ENCODE data around the gene CAMK2G. TPM values are rescaled to one million over a fixed set of nuclear protein-coding genes. Genes with fewer than 3 reads are reported as not detected.

Gene CAMK2G
- total and polyA plus RNA-seq, 4 donors = 6.8 to 18.3 (median 9.9) TPM

DNA sequence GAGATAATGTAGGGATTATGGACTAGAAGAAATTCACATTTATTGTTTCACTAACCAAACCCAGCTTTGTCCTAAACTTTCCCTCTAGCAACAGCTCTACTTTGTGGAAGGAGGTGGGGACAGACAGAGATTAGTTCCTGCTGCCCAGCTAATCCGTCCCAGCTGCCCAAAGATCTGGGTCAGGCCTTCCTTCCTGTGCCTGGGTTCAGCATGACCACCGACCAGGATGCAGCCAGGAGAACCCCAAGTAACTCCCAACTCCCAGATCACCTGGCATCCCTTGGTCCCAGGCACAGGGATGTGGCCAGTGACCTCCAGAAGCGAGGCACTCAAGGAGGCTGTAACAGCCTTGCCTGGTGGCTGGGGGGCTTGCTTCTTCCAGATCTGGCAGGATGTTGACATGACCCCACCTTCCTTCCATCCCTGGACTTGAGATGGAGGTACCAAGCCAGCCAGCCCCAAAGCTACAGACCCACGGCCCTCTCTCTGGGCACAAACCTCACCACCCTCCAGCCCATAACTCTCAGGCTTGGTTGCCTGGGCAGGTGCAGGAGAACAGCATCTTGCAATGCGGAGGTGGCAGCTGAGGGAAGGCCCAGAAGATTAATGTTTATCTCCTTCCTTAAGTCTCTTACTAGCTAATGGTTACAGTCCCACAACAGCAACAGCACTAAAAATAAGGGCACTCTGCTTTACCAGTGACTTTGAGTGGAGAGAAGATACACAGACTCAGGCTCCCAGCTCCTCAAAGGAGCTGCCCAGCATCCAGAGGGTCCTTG lies 11.1 kb downstream of the CAMK2G start:
- H3K4me3 ChIP-seq (ENCODE audit: low read depth in 1 of 3, low read length in 3 of 3) = no peak overlapping the region
- no peaks in the 10 kb centered on the region for H3K27me3 ChIP-seq (ENCODE audit: control insufficient read depth in 4 of 4, insufficient read depth in 4 of 4, low read length in 3 of 4)
- DNase-seq (ENCODE audit: low spot score) = no peak
- no peak overlapping the region for H3K27ac ChIP-seq (ENCODE audit: low read depth in 1 of 2, low read length in 2 of 2)
- H3K4me1 ChIP-seq (ENCODE audit: control insufficient read depth in 4 of 4, insufficient read depth in 4 of 4, low read length in 3 of 4) = peaks cover 3 to 9% (median 9%) of the 10 kb centered on the region in 4 donors
- no peaks in the 10 kb centered on the region for H3K9me3 ChIP-seq (ENCODE audit: control insufficient read depth in 4 of 4, low read length in 3 of 4)
- peaks cover 0 to 19% (median 6%) of the 10 kb centered on the region in 4 donors for H3K36me3 ChIP-seq (ENCODE audit: control insufficient read depth in 4 of 4, insufficient read depth in 3 of 4, low read depth in 1 of 4, low read length in 3 of 4)
- no peak overlapping the region for H3K9ac ChIP-seq (ENCODE audit: low read depth in 1 of 2, low read length in 2 of 2)
- TF ChIP-seq SP1 (IDR thresholded peaks at IDR 0.05) = no peak
- TF ChIP-seq GABPA (IDR thresholded peaks at IDR 0.05 in 1 of 2, conservative IDR thresholded peaks at IDR 0.05 in 1 of 2) = no peak
- 86% methylated on average over 5 of the region's 5 CpGs for WGBS

DNA sequence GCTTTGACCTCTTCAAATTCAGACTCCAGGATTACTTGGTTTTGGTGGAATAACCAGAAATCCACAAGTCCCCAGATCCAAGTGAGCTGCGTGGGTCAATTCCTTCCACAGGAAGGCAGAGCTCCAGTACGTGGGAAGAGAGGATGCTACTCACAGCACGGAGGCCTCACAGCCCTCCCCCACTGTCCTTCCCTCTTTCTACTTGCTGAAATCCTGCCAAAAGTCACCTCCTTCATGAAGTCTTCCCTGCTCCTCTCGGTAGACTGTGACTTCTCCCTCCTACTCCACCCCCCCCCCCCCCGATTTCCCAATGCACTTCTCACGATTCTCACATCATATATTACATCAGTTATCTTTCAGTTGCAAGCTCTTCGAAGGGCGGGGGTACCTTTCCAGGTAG lies 12.3 kb downstream of the CAMK2G start:
- no peaks in the 10 kb centered on the region for H3K27me3 ChIP-seq (ENCODE audit: control insufficient read depth in 4 of 4, insufficient read depth in 4 of 4, low read length in 3 of 4)
- no peaks in the 10 kb centered on the region for H3K9me3 ChIP-seq (ENCODE audit: control insufficient read depth in 4 of 4, low read length in 3 of 4)
- no peak overlapping the region for H3K27ac ChIP-seq (ENCODE audit: low read depth in 1 of 2, low read length in 2 of 2)
- peaks cover 0 to 19% (median 6%) of the 10 kb centered on the region in 4 donors for H3K36me3 ChIP-seq (ENCODE audit: control insufficient read depth in 4 of 4, insufficient read depth in 3 of 4, low read depth in 1 of 4, low read length in 3 of 4)
- H3K4me3 ChIP-seq (ENCODE audit: low read depth in 1 of 3, low read length in 3 of 3) = no peak overlapping the region
- DNase-seq (ENCODE audit: low spot score) = no peak
- WGBS = 76% methylated on average over 8 of the region's 8 CpGs
- TF ChIP-seq CTCF (IDR thresholded peaks at IDR 0.05; ENCODE audit: low read depth, low read length, missing input control) (no peak), GABPA (IDR thresholded peaks at IDR 0.05 in 1 of 2, conservative IDR thresholded peaks at IDR 0.05 in 1 of 2) (no peak), RAD21 (IDR thresholded peaks at IDR 0.05) (no peak), REST (IDR thresholded peaks at IDR 0.05) (no peak)
- H3K9ac ChIP-seq (ENCODE audit: low read depth in 1 of 2, low read length in 2 of 2) = no peak overlapping the region
- H3K4me1 ChIP-seq (ENCODE audit: control insufficient read depth in 4 of 4, insufficient read depth in 4 of 4, low read length in 3 of 4) = peaks cover 8 to 11% (median 9%) of the 10 kb centered on the region in 4 donors

GRCh38 chr10:73859784-73860491 lies 14.4 kb downstream of the CAMK2G start:
- Histone ChIP-seq H3K9me3 (ENCODE audit: control insufficient read depth in 4 of 4, low read length in 3 of 4) (no peaks in the 10 kb centered on the region), H3K4me1 (ENCODE audit: control insufficient read depth in 4 of 4, insufficient read depth in 4 of 4, low read length in 3 of 4) (peaks cover 2 to 8% (median 4%) of the 10 kb centered on the region in 4 donors), H3K27me3 (ENCODE audit: control insufficient read depth in 4 of 4, insufficient read depth in 4 of 4, low read length in 3 of 4) (no peaks in the 10 kb centered on the region), H3K4me3 (ENCODE audit: low read depth in 1 of 3, low read length in 3 of 3) (no peak overlapping the region), H3K36me3 (ENCODE audit: control insufficient read depth in 4 of 4, insufficient read depth in 3 of 4, low read depth in 1 of 4, low read length in 3 of 4) (peaks cover 0 to 19% (median 6%) of the 10 kb centered on the region in 4 donors), H3K9ac (ENCODE audit: low read depth in 1 of 2, low read length in 2 of 2) (no peak overlapping the region), H3K27ac (ENCODE audit: low read depth in 1 of 2, low read length in 2 of 2) (no peak overlapping the region)
- WGBS = 88% methylated on average over 7 of the region's 7 CpGs
- DNase-seq (ENCODE audit: low spot score) = no peak
- TF ChIP-seq RAD21 (IDR thresholded peaks at IDR 0.05) (no peak), TAF1 (conservative IDR thresholded peaks at IDR 0.05) (no peak), NR2F2 (IDR thresholded peaks at IDR 0.05) (no peak), RXRA (IDR thresholded peaks at IDR 0.05) (no peak), FOXA1 (IDR thresholded peaks at IDR 0.05) (no peak), REST (IDR thresholded peaks at IDR 0.05) (no peak), MAX (IDR thresholded peaks at IDR 0.05) (no peak), EGR1 (IDR thresholded peaks at IDR 0.05; ENCODE audit: low read depth in 2 of 2) (no peak), GABPA (IDR thresholded peaks at IDR 0.05 in 1 of 2, conservative IDR thresholded peaks at IDR 0.05 in 1 of 2) (no peak), CTCF (IDR thresholded peaks at IDR 0.05; ENCODE audit: low read depth, low read length, missing input control) (no peak), JUND (IDR thresholded peaks at IDR 0.05) (no peak)
